ENCODE results near the gene ELOB. TPM values are rescaled to one million over a fixed set of nuclear protein-coding genes. Genes with fewer than 3 reads are reported as not detected.

ELOB gene
- total and polyA plus RNA-seq, 2 of the 13 experiments (the other 11 are each of a cell fraction or from before 2014, with no cell fraction given) = 208 to 225 TPM

GRCh38 chr16:2777231-2777902 is at the start of gene ELOB (continued):
- TF ChIP-seq ZNF639 (CRISPR knock-in tag; conservative IDR thresholded peaks at IDR 0.05) = no peak
- TF ChIP-seq TEAD3 (CRISPR knock-in tag; optimal IDR thresholded peaks at IDR 0.05; ENCODE audit: borderline replicate concordance) = peak; percentile 35
- no peak for TF ChIP-seq U2AF1 (optimal IDR thresholded peaks at IDR 0.05; ENCODE audit: low read depth, low read length)
- peak; percentile 64 for TF ChIP-seq SAP130 (CRISPR knock-in tag; IDR thresholded peaks at IDR 0.05; ENCODE audit: low read depth)
- TF ChIP-seq NR2C2 (CRISPR knock-in tag; IDR thresholded peaks at IDR 0.05; ENCODE audit: borderline replicate concordance) = peak; percentile 66
- TF ChIP-seq NFATC3 (CRISPR knock-in tag; IDR thresholded peaks at IDR 0.05) = no peak
- no peak for TF ChIP-seq TFAP4 (IDR thresholded peaks at IDR 0.05; ENCODE audit: borderline replicate concordance, low read depth)
- TF ChIP-seq DBP (CRISPR knock-in tag; IDR thresholded peaks at IDR 0.05; ENCODE audit: not compliant biosample characterization) = no peak
- peak; percentile 64; the same call in 1 of the 2 replicates for TF ChIP-seq ZNF713 (CRISPR knock-in tag; IDR thresholded peaks at IDR 0.05)
- TF ChIP-seq ZNF660 (CRISPR knock-in tag; IDR thresholded peaks at IDR 0.05; ENCODE audit: borderline replicate concordance, low read depth) = no peak
- peak; percentile 77 for TF ChIP-seq KDM2A (CRISPR knock-in tag; IDR thresholded peaks at IDR 0.05; ENCODE audit: borderline replicate concordance, low read depth)
- TF ChIP-seq HMGXB3 (CRISPR knock-in tag; IDR thresholded peaks at IDR 0.05; ENCODE audit: borderline replicate concordance) = no peak
- TF ChIP-seq KAT2B (IDR thresholded peaks at IDR 0.05; ENCODE audit: borderline replicate concordance, low read depth, low read length) = no peak
- peak; percentile 94 for TF ChIP-seq KAT8 (CRISPR knock-in tag; IDR thresholded peaks at IDR 0.05)
- peak; percentile 89 for TF ChIP-seq YEATS4 (CRISPR knock-in tag; IDR thresholded peaks at IDR 0.05; ENCODE audit: borderline replicate concordance)
- TF ChIP-seq ZNF567 (CRISPR knock-in tag; IDR thresholded peaks at IDR 0.05; ENCODE audit: borderline replicate concordance) = no peak
- no peak for TF ChIP-seq NFE2 (CRISPR knock-in tag; IDR thresholded peaks at IDR 0.05)
- 0 out of 2 replicates have a peak, but pooled peaks have one; percentile 49 for TF ChIP-seq KAT7 (CRISPR knock-in tag; IDR thresholded peaks at IDR 0.05; ENCODE audit: borderline replicate concordance)
- TF ChIP-seq CREM (IDR thresholded peaks at IDR 0.05) = no peak
- TF ChIP-seq CREM (CRISPR knock-in tag; IDR thresholded peaks at IDR 0.05) = no peak; the same call in 1 of the 2 replicates
- TF ChIP-seq ZNF432 (CRISPR knock-in tag; IDR thresholded peaks at IDR 0.05; ENCODE audit: borderline replicate concordance) = no peak

Measured in HepG2 (cell line).